ENCODE data around the gene SALL4.
"Not testable (repeated sequence)": the region's sequence is repeated elsewhere in the genome, so short reads cannot be mapped to it uniquely, and the experiment has no call there.

The SALL4 gene

GRCh38 chr20:51763965-51764602, 38.2 kb downstream of the SALL4 start:
- no peak for DNase-seq

GRCh38 chr20:51760905-51761546, 41.3 kb downstream of the SALL4 start:
- no peak for DNase-seq

- DNase-seq: no peak
Observed at GRCh38 chr20:51759769-51760510, 42.4 kb downstream of the SALL4 start.

GRCh38 chr20:51758978-51759544, 43.3 kb downstream of the SALL4 start:
- no peak for DNase-seq

GRCh38 chr20:51757226-51757625, 45.1 kb downstream of the SALL4 start:
- no peak for DNase-seq

GRCh38 chr20:51756653-51757052, 45.7 kb downstream of the SALL4 start:
- DNase-seq: no peak

- not testable (repeated sequence) for DNase-seq
Observed at GRCh38 chr20:51753220-51753619, 49.1 kb downstream of the SALL4 start.

- DNase-seq: no peak
Observed at GRCh38 chr20:51752343-51752951, 49.9 kb downstream of the SALL4 start.

- no peak for DNase-seq
Observed at GRCh38 chr20:51750770-51751388, 51.4 kb downstream of the SALL4 start.

GRCh38 chr20:51750037-51750769, 52.1 kb downstream of the SALL4 start:
- no peak for DNase-seq

- no peak for DNase-seq
Observed at GRCh38 chr20:51749674-51750036, 52.7 kb downstream of the SALL4 start.

- DNase-seq: no peak
Observed at GRCh38 chr20:51747182-51747911, 55.0 kb downstream of the SALL4 start.

- no peak for DNase-seq
Observed at GRCh38 chr20:51745804-51746203, 56.5 kb downstream of the SALL4 start.

GRCh38 chr20:51740838-51741237, 61.5 kb downstream of the SALL4 start:
- DNase-seq: no peak

GRCh38 chr20:51740308-51740707, 62.0 kb downstream of the SALL4 start:
- not testable (repeated sequence) for DNase-seq

- DNase-seq: no peak
Observed at GRCh38 chr20:51739722-51740249, 62.5 kb downstream of the SALL4 start.

GRCh38 chr20:51738877-51739447, 63.4 kb downstream of the SALL4 start:
- DNase-seq: no peak

- not testable (repeated sequence) for DNase-seq
Observed at GRCh38 chr20:51738261-51738660, 64.1 kb downstream of the SALL4 start.

GRCh38 chr20:51736947-51737346, 65.4 kb downstream of the SALL4 start:
- DNase-seq: no peak

- DNase-seq: no peak
Observed at GRCh38 chr20:51735728-51736600, 66.4 kb downstream of the SALL4 start.
